Aorta (tissue), 5 donors: ENCODE results near the gene TMC2. TPM values are rescaled to one million over a fixed set of nuclear protein-coding genes. Genes with fewer than 3 reads are reported as not detected.
"Not testable (repeated sequence)": the region's sequence is repeated elsewhere in the genome, so short reads cannot be mapped to it uniquely, and the experiment has no call there.

Experiments
- ATAC-seq: fragments of 200-7000 bp; cut with Tn5 transposase; one replicate; pipeline ENCODE4 v1.9.1; 2022; ENCODE audit warnings: moderate library complexity; ENCODE audit not compliant: low FRiP score
- DNase-seq, 2 donors: peaks; one replicate each; pipeline ENCODE4 v3.0.0-alpha.2; 2020
- H3K27ac ChIP-seq, 2 donors: one replicate each; pipeline ENCODE4 v1.5.1; 2013; ENCODE audit warnings: low read length in 2 of 2, mild to moderate bottlenecking in 2 of 2, moderate library complexity in 2 of 2, control low read depth in 1 of 2, inconsistent platforms in 1 of 2, low read depth in 1 of 2
- H3K27me3 ChIP-seq, 2 donors: one replicate each; pipeline ENCODE4 v1.6.1; 2013; ENCODE audit warnings: control low read depth in 1 of 2, low read length in 1 of 2, mild to moderate bottlenecking in 1 of 2, moderate library complexity in 1 of 2; ENCODE audit not compliant: insufficient read depth in 2 of 2, control insufficient read depth in 1 of 2
- H3K36me3 ChIP-seq, 2 donors: one replicate each; pipeline ENCODE4 v1.6.1; 2013; ENCODE audit warnings: control low read depth in 1 of 2, low read length in 1 of 2, mild to moderate bottlenecking in 1 of 2; ENCODE audit not compliant: insufficient read depth in 2 of 2, control insufficient read depth in 1 of 2
- H3K4me1 ChIP-seq, 2 donors: one replicate each; pipeline ENCODE4 v1.6.1; 2013; ENCODE audit warnings: low read length in 2 of 2, control low read depth in 1 of 2, mild to moderate bottlenecking in 1 of 2, moderate library complexity in 1 of 2; ENCODE audit not compliant: insufficient read depth in 2 of 2, control insufficient read depth in 1 of 2
- H3K4me3 ChIP-seq, 2 donors: one replicate each; pipeline ENCODE4 v1.5.1; 2013; ENCODE audit warnings: low read length in 2 of 2, control low read depth in 1 of 2, mild to moderate bottlenecking in 1 of 2
- H3K9me3 ChIP-seq: one replicate; pipeline ENCODE4 v1.6.1; 2013; ENCODE audit warnings: mild to moderate bottlenecking, low read length; ENCODE audit not compliant: control insufficient read depth
- WGBS, 2 donors: extraction: QIAGEN DNeasy Blood & Tissue Kit; methylation state at CpG; one replicate each; pipeline ENCODE4 v1.1.7; 2013; 5-methylcytosine and 5-hydroxymethylcytosine counted together
- intact Hi-C, 2 donors: fragments of 100-400 bp; cut with DNase I; formaldehyde crosslinking; loops; one replicate each; pipeline versions ENCODE4 v1.14.2 to v1.15.0; 2022
- long read RNA-seq, 2 donors: library from polyadenylated mRNA; unstranded; transcript quantifications; one replicate each; pipeline ENCODE4 v2.0.0, GENCODE V29; 2020 to 2021
- polyA plus RNA-seq, 2 donors: library from polyadenylated mRNA; stranded (reverse); fragments of 200-250 nt; gene quantifications; one replicate each; pipeline ENCODE4 v1.2.3, GENCODE V29; 2013
- total RNA-seq, 2 donors: library from RNA; stranded (reverse); fragmentation: NEBNext Ultra II Directional; extraction: Animal tissue kit (Norgen Biotek cat#: 25700); gene quantifications; one replicate each; pipeline ENCODE4 v1.2.1, GENCODE V29; 2021
- donor health status: healthy with polysubstance abuse.
- donor health status: Bipolar disorder and iron deficiency.
- donor health status: DM: no; HTN: no; CAD: no.
- donor health status: DM: no; HTN: no; CAD: no.
- donor health status: DM: yes; HTN: yes; CAD: no.

TMC2 gene, protein sequence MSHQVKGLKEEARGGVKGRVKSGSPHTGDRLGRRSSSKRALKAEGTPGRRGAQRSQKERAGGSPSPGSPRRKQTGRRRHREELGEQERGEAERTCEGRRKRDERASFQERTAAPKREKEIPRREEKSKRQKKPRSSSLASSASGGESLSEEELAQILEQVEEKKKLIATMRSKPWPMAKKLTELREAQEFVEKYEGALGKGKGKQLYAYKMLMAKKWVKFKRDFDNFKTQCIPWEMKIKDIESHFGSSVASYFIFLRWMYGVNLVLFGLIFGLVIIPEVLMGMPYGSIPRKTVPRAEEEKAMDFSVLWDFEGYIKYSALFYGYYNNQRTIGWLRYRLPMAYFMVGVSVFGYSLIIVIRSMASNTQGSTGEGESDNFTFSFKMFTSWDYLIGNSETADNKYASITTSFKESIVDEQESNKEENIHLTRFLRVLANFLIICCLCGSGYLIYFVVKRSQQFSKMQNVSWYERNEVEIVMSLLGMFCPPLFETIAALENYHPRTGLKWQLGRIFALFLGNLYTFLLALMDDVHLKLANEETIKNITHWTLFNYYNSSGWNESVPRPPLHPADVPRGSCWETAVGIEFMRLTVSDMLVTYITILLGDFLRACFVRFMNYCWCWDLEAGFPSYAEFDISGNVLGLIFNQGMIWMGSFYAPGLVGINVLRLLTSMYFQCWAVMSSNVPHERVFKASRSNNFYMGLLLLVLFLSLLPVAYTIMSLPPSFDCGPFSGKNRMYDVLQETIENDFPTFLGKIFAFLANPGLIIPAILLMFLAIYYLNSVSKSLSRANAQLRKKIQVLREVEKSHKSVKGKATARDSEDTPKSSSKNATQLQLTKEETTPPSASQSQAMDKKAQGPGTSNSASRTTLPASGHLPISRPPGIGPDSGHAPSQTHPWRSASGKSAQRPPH
- total RNA-seq = under 1 TPM in 1 of 2 donors, not detected in 1; 0.15 TPM
- under 1 TPM in 1 of 2 donors, not detected in 1; 0.10 TPM for polyA plus RNA-seq
- long read RNA-seq, donor 1, partial matches to known transcripts = 0 of 2 reads
- long read RNA-seq, donor 1, other reads (novel, unspliced or antisense) = 2 of 2 reads
- long read RNA-seq, donor 2 = 0 reads

DNA sequence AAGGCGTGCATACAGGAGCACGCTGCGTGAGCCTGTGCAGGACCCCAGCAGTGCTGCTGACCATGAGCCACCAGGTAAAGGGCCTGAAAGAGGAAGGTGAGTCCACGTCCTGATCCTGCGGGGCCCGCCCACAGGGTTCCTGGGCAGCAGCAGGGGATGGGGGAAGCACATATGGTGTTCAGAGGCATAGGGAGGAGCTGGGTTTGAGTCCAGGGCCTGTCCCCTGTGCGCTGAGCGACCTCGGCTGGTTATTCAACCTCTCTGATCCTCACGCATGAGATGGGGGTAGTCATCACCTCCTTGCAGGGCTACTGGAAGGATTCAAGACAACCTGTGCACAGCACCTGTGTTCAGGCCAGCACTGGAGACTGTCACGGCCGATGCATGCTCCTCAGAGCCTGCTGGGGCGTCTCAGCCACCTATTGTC, at the start of gene TMC2:
TSS of gene TMC2 (plus strand) at position 14 of the 427 bp plus-strand sequence. CDS start at position 63, 49 bp downstream.
- ATAC-seq = no peak
- Histone ChIP-seq H3K9me3 (no peaks in the 10 kb centered on the region), H3K36me3 (no peaks in the 10 kb centered on the region), H3K4me1 (no peaks in the 10 kb centered on the region), H3K27me3 (no peaks in the 10 kb centered on the region), H3K4me3 (no peak within 1 kb of the TSS), H3K27ac (no peak within 1 kb of the TSS)
- DNase-seq = no peak
- intact Hi-C loops = no loop called here
- 81 to 84% methylated on average over 13 of the region's 13 CpGs for WGBS, 2 donors

DNA sequence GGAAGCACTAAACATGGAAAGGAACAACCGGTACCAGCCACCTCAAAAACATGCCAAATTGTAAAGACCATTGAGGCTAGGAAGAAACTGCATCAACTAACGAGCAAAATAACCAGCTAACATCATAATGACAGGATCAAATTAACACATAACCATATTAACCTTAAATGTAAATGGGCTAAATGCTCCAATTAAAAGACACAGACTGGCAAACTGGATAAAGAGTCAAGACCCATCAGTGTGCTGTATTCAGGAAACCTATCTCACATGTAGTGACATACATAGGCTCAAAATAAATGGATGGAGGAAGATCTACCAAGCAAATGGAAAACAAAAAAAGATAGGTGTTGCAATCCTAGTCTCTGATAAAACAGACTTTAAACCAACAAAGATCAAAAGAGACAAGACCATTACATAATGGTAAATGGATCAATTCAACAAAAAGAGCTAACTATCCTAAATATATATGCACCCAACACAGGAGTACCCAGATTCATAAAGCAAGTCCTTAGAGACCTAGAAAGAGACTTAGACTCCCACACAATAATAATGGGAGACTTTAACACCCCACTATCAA, 33.5 kb upstream of the TMC2 start:
- H3K27ac ChIP-seq, DNase-seq, H3K4me1 ChIP-seq, ATAC-seq, H3K4me3 ChIP-seq, intact Hi-C loops, H3K9me3 ChIP-seq, H3K27me3 ChIP-seq, H3K36me3 ChIP-seq: not testable (repeated sequence)
- 98 to 100% methylated on average over 2 of the region's 2 CpGs for WGBS, 2 donors

DNA sequence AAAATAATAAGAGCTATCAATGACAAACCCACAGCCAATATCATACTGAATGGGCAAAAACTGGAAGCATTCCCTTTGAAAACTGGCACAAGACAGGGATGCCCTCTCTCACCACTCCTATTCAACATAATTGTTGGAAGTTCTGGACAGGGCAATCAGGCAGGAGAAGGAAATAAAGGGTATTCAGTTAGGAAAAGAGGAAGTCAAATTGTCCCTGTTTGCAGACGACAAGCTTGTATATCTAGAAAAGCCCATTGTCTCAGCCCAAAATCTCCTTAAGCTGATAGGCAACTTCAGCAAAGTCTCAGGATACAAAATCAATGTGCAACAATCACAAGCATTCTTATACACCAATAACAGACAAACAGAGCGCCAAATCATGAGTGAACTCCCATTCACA, 31.6 kb upstream of the TMC2 start:
- H3K4me1 ChIP-seq, H3K4me3 ChIP-seq, H3K36me3 ChIP-seq, H3K27ac ChIP-seq, DNase-seq, ATAC-seq, H3K9me3 ChIP-seq, H3K27me3 ChIP-seq: not testable (repeated sequence)
- intact Hi-C loops = loop anchor here (5.0 kb wide), 1 partner anchor 33 kb away; the partner anchor contains the start of gene SNRPB (in 2 of the 2)
- 93 to 94% methylated on average over 2 of the region's 2 CpGs for WGBS, 2 donors

DNA sequence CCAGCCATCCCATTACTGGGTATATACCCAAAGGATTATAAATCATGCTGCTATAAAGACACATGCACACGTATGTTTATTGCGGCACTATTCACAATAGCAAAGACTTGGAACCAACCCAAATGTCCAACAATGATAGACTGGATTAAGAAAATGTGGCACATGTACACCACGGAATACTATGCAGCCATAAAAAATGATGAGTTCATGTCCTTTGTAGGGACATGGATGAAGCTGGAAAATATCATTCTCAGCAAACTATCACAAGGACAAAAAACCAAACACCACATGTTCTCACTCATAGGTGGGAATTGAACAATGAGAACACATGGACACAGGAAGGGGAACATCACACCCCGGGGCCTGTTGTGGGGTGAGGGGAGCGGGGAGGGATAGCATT, 29.9 kb upstream of the TMC2 start:
- H3K4me1 ChIP-seq, H3K4me3 ChIP-seq, ATAC-seq, DNase-seq, H3K27me3 ChIP-seq, H3K36me3 ChIP-seq, H3K27ac ChIP-seq, H3K9me3 ChIP-seq: not testable (repeated sequence)
- WGBS, 2 donors = 92 to 93% methylated on average over 3 of the region's 5 CpGs
- intact Hi-C loops = loop anchor here (5.0 kb wide), 1 partner anchor 34 kb away; the partner anchor contains the start of gene SNRPB (in 2 of the 2)

DNA sequence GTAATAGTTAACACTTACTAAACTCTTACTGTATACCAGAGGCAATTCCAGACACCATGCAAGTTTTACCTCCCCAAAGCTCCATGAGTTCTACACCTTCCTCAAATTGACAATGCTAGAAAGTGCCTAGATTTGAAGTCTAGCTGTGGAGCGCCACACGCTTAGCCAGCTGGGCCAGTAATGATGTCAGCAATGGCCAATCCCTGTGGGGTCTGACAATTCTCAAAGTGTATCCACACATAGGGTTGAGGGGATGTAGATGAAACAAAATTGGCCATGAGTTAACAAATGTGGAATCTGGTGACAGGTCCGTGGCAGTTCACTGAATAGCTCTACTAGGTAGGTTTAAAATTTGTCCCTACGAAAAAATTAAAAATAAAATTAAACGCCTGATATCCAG, 28.9 kb upstream of the TMC2 start:
- 65 to 68% methylated on average over 5 of the region's 5 CpGs for WGBS, 2 donors
- Histone ChIP-seq H3K4me1 (peaks cover 0 to 4% of the 10 kb centered on the region in 2 donors), H3K36me3 (no peaks in the 10 kb centered on the region), H3K27ac (no peak overlapping the region), H3K4me3 (peak overlapping the region; percentile 79 to 88), H3K27me3 (no peaks in the 10 kb centered on the region), H3K9me3 (no peaks in the 10 kb centered on the region)
- intact Hi-C loops = loop anchor here (5.0 kb wide), 1 partner anchor 35 kb away; the partner anchor contains the start of gene SNRPB (in 2 of the 2)
- no peak for ATAC-seq
- no peak for DNase-seq

DNA sequence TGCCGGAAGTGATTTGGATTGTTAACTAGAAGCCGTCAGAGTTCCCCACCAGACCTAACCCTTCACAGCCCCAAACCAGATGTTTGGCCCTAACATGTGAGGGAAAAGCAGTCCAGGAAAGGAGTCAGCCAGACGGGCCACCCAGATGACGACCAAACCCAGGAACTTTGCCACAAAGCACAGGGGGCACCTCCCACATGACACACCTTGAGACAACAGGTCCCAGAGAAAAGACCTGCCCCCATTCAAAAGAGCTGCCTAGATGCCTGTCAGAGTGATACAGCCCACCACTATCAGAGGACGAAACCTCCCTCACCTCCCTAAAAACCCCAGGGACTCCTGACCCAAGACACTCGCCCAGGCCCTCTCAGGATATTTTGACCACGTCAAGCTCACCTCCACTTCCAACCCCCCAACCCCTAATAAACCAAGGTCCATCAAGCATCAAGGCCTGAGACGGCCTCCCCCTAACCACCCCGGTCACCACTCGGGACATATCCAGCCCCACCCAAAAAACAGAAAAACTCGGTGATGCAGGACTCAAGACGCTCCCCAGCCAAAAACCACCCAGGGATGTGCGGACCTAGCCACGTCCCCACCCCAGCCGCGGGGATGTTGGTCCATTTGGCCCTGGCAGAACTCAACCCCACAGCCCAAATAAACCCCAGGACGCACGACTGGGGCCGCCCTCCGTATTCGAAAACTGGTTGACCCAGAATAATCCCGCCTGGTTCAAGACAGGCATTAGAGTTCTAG, 28.3 kb upstream of the TMC2 start:
- H3K9me3 ChIP-seq = no peaks in the 10 kb centered on the region
- H3K36me3 ChIP-seq = no peaks in the 10 kb centered on the region
- intact Hi-C loops = loop anchor here (5.0 kb wide), 1 partner anchor 36 kb away; the partner anchor contains the start of gene SNRPB (in 2 of the 2)
- ATAC-seq = peak; percentile 75
- 3 to 5% methylated on average over 22 of the region's 22 CpGs for WGBS, 2 donors
- peak overlapping the region; percentile 79 to 88 for H3K4me3 ChIP-seq
- peak in 1 of 2 donors; percentile 54 for DNase-seq
- H3K27ac ChIP-seq = peak overlapping the region in 1 of 2 donors; percentile 84
- H3K27me3 ChIP-seq = no peaks in the 10 kb centered on the region
- peaks cover 0 to 4% of the 10 kb centered on the region in 2 donors for H3K4me1 ChIP-seq

DNA sequence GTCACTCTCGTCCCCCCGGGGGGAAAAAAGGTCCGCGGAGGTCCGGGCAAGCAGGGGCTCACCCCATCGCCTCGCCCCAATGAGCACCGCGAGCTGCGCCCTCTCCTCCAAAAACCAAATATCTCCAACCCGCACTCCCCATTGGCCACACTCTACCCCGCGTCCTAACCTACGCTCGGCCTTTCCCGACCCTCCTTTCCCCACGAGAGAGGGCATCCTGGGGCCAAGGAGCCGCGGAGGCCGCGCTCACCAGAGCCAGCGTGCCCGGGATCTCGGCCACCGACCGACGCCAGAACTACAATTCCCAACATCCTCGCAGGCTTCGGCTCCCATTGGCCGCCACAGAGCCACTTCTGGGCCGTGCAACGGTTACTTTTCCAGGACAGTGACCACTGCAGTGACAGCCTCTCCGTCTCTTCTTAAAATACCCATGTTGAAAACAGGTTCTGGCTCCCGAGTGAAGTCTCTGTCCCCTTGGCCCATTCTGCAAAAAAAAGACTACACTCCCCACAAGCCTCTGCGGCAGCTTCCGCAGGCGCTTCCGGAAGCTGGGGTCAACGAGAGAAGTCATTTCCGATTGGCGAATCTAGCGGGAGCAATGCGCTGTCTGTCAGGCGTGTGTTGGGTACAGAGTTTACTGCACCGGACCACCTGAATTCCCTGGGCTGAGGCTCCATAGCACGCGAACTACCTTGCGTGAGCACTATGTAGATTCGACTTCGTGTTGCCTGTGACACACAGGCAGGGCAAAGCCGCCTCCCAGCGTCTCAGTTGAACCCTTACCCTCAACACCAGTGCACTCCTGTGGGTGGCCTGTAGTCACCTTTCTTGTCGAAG, 27.5 kb upstream of the TMC2 start, which contains the start of gene ZNF343:
TSS of gene ZNF343 (minus strand) at position 285 of the 837 bp plus-strand sequence. CDS start 15,020 bp downstream, outside the sequence.
- peak within 1 kb of the TSS in 1 of 2 donors; percentile 84 for H3K27ac ChIP-seq
- peaks cover 0 to 4% of the 10 kb centered on the region in 2 donors for H3K4me1 ChIP-seq
- H3K36me3 ChIP-seq = no peaks in the 10 kb centered on the region
- ATAC-seq (peak; percentile 98), DNase-seq (peak; percentile 87 to 91)
- H3K4me3 ChIP-seq = peak within 1 kb of the TSS; percentile 79 to 88
- H3K27me3 ChIP-seq = no peaks in the 10 kb centered on the region
- 0 to 1% methylated on average over 53 of the region's 53 CpGs for WGBS, 2 donors
- no peaks in the 10 kb centered on the region for H3K9me3 ChIP-seq
- intact Hi-C loops = loop anchor here (5.0 kb wide), 1 partner anchor 37 kb away; the partner anchor contains the start of gene SNRPB (in 2 of the 2)
